AG09319 (cell line): ENCODE data around the gene MYO15B.

Experiments
- DNase-seq: peaks from one replicate; pipeline ENCODE4 v3.0.0-alpha.2; 2010; ENCODE audit warnings: low read depth; ENCODE audit errors: extremely low read depth
- TF ChIP-seq, protein P1 (sequence below): IDR thresholded peaks from 2 replicates; pipeline ENCODE4 v1.5.1; 2011; ENCODE audit warnings: low read depth, mild to moderate bottlenecking, inconsistent platforms, low read length, moderate library complexity

MYO15B gene

DNA sequence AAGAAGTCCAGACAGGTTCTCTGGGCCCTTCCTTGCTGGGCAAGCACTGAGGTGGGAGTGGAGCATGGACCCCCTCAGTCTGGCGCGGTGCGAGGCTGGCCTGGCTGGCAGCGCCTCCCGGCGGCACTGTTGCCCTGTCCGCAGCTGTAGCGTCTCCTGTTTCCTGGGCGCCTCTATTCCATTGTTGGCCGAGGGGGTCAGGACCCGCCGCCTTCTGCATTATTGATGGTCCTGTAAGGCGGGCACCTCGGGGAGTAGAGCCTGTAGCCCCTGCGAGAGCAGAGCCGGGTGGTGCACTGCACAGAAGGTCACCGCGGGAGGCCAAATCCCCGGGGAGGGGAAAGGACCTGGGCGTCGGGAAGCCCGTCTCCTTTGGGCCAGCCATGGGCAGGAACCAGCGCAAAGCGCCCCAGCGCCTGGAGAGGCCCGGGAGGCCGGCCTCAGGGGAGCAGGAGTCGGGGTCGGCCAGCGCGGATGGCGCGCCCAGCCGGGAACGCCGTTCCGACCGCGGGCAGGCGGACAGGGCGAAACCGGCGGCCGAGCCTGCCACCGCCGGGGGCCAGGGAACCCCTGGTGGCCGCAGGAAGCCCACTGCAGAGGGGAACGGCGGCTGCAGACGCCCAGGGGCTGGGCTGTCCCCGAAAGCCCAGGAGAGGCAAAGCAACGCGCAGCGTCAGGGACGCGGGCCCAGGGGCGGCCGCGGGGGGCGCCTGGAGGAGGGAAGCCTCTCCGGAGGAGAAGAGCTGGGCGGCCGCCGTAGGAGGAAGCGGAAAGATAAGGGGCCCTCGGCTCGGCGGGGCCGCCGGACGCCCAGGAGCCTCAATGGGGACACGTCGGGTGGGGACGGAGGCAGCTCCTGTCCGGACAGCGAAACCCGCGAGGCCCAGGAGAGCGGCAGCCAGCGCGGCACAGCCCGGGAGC, at the start of gene MYO15B:
TSS of gene MYO15B (plus strand) at position 126 of the 921 bp plus-strand sequence. CDS start at position 384, 258 bp downstream.
- DNase-seq, result no peak
- TF ChIP-seq, protein P1, sequence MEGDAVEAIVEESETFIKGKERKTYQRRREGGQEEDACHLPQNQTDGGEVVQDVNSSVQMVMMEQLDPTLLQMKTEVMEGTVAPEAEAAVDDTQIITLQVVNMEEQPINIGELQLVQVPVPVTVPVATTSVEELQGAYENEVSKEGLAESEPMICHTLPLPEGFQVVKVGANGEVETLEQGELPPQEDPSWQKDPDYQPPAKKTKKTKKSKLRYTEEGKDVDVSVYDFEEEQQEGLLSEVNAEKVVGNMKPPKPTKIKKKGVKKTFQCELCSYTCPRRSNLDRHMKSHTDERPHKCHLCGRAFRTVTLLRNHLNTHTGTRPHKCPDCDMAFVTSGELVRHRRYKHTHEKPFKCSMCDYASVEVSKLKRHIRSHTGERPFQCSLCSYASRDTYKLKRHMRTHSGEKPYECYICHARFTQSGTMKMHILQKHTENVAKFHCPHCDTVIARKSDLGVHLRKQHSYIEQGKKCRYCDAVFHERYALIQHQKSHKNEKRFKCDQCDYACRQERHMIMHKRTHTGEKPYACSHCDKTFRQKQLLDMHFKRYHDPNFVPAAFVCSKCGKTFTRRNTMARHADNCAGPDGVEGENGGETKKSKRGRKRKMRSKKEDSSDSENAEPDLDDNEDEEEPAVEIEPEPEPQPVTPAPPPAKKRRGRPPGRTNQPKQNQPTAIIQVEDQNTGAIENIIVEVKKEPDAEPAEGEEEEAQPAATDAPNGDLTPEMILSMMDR, result peak; percentile 12; the same call in 1 of the 2 replicates

DNA sequence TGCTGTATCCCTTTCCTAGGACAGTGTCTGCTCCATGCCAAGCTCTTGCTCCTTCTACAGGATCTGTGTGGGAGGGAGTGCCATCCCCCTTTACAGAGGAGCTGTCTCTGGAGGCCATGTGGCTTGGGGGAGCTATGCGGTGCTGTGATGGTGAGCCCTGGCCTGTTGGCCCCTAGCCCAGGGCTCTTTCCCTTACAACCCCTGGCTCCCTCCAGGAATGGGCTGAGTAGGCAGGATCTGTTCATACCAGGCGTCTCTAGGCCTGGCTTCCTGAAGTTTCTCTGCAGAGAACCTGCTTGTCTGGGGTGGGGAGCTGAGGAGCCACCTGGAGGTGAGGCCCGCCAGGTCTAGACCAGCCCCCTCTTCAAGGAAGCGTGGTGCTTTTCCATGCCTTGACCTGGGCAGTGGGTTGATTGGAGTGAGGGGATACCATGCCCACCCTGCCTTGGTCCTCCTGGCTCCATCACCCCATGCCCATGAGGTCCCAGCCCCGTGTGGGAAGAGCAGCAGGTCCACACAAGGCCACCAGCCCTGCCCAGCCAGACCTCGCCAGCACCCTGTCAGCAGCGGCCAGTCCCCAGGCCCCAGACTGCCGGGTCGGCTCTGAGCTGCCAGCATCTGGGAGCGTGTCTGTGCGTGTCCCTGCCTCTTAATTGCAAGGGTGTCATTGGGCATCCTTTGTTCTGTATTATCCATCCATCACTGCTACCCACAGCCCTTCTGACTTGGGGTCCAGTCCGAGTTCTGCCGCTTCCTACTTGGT, 47.5 kb upstream of the MYO15B start:
- TF ChIP-seq, protein P1, result no peak
- no peak for DNase-seq

DNA sequence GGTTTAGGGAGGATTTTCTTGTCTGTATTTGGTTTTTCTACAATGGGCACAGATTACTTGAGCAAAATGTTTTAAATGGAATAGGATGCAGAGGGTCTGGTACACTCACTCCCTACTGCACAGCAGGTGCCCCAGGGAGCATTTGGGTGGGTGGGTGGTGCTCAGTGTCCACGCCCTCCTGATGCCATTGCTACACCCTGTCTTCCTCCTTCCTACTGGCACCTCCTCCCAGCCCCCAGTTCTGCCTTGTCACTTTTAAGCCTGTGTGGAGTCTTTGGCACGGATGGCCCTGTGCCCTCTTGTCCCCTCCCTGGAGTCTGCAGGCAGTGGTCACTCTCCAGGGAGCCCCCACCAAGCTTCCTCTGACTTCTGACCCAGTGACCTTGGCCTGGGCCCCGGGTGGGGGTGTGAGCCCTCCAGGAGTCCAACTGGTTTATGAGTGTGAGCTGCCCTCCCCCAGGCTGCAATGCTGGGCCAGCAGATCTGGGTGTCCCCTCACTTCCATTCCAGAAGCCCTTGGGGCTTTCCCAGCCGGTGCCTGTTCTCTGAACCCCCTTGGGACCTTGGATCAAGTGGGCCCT, 46.6 kb upstream of the MYO15B start:
- no peak for DNase-seq
- TF ChIP-seq, protein P1, result no peak

DNA sequence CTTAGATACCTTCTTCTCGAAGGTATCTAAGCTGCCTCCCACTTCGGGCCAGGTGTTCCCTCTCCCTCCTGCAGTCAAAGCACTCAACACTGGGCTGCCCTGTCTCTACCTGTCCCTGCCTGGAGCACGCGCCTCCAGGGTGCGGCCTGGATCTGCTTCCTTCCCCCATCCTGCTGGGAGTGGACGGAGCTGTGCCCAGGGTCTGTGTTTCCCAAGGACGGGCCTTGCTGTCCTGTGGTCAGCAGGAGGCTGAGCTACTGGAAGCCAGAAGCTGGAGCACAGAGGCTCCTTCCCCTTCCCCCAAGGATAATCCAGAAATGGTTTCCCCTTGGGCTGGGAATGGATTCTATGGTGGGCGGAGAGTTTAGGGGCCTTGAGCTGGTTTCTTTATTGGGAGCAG, 45.4 kb upstream of the MYO15B start:
- DNase-seq, result no peak
- TF ChIP-seq, protein P1, result no peak

DNA sequence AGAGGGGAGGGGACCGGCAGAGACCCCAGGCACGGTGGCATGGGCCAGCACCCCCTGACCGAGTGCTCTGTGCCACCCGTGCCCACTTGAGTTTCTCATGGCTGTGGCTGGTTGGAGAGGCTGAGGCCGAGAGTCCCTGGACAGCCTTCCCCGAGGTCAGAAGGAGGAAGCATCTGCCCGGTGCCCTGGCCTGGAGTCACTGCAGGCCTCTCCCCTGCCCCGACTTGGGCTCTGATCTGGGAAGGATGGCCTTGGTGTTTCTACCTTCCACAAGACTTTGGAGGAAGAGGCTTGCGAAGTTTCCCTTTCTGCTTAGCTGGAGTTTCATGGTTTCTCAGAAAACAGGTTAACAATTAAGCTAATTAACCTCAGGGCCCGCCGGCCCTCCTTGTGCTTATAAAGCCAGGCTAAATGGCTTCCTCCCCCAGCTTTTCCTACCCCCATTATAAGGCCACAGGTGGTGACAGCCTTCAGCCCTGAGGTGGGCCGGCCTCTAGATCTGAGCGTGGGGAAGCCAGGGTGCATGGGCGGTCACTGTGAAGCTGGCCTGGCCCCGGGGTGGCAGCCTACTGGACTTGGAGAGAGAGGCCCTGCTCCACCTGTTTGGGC, 44.8 kb upstream of the MYO15B start:
- DNase-seq, result no peak
- TF ChIP-seq, protein P1, result no peak

DNA sequence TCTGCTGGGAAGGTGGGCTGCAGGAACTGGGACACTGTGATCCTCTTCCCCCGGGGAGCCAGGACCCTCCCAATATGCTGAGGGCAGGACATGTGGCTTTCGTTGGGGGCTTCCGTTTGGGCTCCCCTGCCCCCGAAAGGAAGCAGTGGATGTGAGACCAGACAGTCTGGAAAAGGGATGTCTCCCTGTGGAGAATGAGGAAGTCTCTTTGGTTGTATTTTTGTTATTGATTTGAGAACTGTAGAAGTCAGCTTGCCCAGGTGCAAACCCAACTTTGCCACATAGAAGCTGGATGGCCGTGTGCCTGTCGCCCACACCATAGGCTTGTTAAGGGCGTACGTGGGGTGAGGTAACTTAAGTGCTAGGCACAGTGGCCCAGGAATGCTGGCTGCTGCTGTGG, 43.4 kb upstream of the MYO15B start:
- TF ChIP-seq, protein P1, result no peak

More for the DNA sequence above, 43.4 kb upstream of the MYO15B start:
- no peak for DNase-seq
